RWPE2 (cell line): ENCODE measurements around the gene LDB3.

ENCODE experiments used
- ATAC-seq: fragments of 200-7000 bp; cut with Tn5 transposase; 3 replicates; pipeline ENCODE4 v1.9.1; 2021; ENCODE audit warnings: low read depth
- DNase-seq: peaks from one replicate; pipeline ENCODE4 v3.0.0-alpha.2; 2020; ENCODE audit warnings: low spot score
- H3K27ac ChIP-seq: fragments of 450-650 bp; 2 replicates; pipeline ENCODE4 v1.5.1; 2017; ENCODE audit warnings: mild to moderate bottlenecking; ENCODE audit not compliant: poor library complexity, severe bottlenecking
- H3K27me3 ChIP-seq: fragments of 250-450 bp; sonication (Bioruptor Pico); 2 replicates; pipeline ENCODE4 v1.5.1; 2021; ENCODE audit warnings: mild to moderate bottlenecking, moderate library complexity; ENCODE audit not compliant: insufficient read depth, poor library complexity, severe bottlenecking
- H3K36me3 ChIP-seq: fragments of 250-450 bp; sonication (Bioruptor Pico); 2 replicates; pipeline ENCODE4 v1.5.1; 2020; ENCODE audit warnings: low read depth, mild to moderate bottlenecking, moderate library complexity
- H3K4me1 ChIP-seq: fragments of 250-450 bp; sonication (Bioruptor Pico); 2 replicates; pipeline ENCODE4 v1.5.1; 2021; ENCODE audit warnings: mild to moderate bottlenecking, moderate library complexity; ENCODE audit not compliant: insufficient read depth, poor library complexity, severe bottlenecking
- H3K4me3 ChIP-seq: fragments of 250-450 bp; sonication (Bioruptor Pico); 2 replicates; pipeline ENCODE4 v1.5.1; 2021; ENCODE audit warnings: mild to moderate bottlenecking, moderate library complexity; ENCODE audit not compliant: severe bottlenecking
- H3K9me3 ChIP-seq: fragments of 250-450 bp; sonication (Bioruptor Pico); 2 replicates; pipeline ENCODE4 v1.5.1; 2021; ENCODE audit warnings: mild to moderate bottlenecking, moderate library complexity; ENCODE audit not compliant: severe bottlenecking
- CTCF ChIP-seq: fragments of 450-650 bp; IDR thresholded peaks from one replicate; pipeline ENCODE4 v1.5.1; 2017; ENCODE audit warnings: mild to moderate bottlenecking, moderate library complexity; ENCODE audit not compliant: poor library complexity, severe bottlenecking

The LDB3 gene, protein sequence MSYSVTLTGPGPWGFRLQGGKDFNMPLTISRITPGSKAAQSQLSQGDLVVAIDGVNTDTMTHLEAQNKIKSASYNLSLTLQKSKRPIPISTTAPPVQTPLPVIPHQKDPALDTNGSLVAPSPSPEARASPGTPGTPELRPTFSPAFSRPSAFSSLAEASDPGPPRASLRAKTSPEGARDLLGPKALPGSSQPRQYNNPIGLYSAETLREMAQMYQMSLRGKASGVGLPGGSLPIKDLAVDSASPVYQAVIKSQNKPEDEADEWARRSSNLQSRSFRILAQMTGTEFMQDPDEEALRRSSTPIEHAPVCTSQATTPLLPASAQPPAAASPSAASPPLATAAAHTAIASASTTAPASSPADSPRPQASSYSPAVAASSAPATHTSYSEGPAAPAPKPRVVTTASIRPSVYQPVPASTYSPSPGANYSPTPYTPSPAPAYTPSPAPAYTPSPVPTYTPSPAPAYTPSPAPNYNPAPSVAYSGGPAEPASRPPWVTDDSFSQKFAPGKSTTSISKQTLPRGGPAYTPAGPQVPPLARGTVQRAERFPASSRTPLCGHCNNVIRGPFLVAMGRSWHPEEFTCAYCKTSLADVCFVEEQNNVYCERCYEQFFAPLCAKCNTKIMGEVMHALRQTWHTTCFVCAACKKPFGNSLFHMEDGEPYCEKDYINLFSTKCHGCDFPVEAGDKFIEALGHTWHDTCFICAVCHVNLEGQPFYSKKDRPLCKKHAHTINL

DNA sequence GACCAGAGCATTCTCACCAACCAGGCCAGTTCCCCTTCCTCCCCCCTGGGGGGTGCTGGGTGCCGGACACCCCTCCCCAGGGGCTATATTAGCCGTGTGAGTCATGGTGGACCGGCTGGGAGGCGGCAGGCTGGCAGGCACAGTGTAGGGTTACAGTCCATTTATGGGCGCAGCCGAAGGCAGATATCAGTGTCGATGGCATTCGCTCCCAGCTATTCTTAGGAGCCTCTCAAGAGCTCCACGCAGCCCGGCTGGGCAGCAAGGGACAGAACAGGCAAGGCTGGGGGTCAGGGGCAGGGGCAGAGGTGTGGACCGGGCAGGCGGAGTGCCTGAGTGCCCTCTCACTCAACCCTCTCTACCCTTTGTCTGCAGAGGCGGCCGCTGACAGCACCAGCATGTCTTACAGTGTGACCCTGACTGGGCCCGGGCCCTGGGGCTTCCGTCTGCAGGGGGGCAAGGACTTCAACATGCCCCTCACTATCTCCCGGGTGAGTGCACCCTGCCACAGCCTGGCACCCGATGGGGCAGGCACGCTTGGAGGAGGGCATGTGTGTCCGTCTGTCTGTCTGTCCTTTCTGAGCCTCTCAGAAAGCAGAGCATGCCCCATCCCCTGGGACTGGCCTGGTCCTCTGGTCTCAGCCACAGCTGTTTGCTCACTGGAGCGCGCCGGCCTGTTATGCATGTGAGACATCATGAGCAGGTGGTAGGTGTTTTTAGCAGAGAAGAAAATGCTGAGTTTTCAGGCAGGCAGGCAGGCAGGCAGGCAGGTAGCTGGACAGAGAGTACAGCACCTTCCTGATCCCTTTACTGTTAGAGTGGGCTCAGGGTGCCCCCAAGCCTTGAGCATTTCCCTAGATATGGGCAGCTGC, at the start of gene LDB3:
Gene LDB3, plus strand, starts transcription at position 215 of the 869 bp plus-strand sequence. Its CDS starts 181 bp downstream, at position 396.
- ATAC-seq (peak; percentile 72), DNase-seq (no peak)
- no peaks in the 10 kb centered on the region for H3K27me3 ChIP-seq
- no peak for TF ChIP-seq CTCF
- no peaks in the 10 kb centered on the region for H3K36me3 ChIP-seq
- H3K4me1 ChIP-seq, result no peaks in the 10 kb centered on the region
- no peak within 1 kb of the TSS for H3K27ac ChIP-seq
- no peaks in the 10 kb centered on the region for H3K9me3 ChIP-seq
- H3K4me3 ChIP-seq, result no peak within 1 kb of the TSS

DNA sequence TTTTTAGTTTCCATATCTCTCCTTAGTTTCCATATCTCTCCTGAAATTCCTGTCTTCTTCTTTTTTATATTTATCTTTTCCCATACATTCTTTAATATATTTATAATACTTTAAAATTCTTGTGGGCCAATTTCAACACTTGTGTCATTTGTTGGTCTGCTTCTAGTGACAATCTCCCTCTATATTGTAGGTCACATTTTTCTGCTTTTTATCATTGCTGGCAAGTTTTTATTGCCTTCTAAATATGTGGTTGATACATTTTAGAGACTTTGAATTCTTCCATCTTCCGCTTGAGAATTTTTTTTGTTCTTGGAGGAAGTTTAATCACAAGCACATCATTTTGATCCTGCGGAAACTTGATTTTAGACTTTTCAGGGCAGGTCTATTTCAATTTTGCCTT, 40.0 kb upstream of the LDB3 start:
- H3K4me3 ChIP-seq, result no peak overlapping the region
- no peak for TF ChIP-seq CTCF
- ATAC-seq (no peak), DNase-seq (no peak)
- no peaks in the 10 kb centered on the region for H3K36me3 ChIP-seq
- H3K27ac ChIP-seq, result no peak overlapping the region
- H3K9me3 ChIP-seq, result no peaks in the 10 kb centered on the region
- H3K4me1 ChIP-seq, result no peaks in the 10 kb centered on the region
- H3K27me3 ChIP-seq, result no peaks in the 10 kb centered on the region

- DNase-seq (no peak), ATAC-seq (no peak)
- Histone ChIP-seq H3K27ac (no peak overlapping the region), H3K4me1 (peaks cover 1% of the 10 kb centered on the region), H3K36me3 (no peaks in the 10 kb centered on the region), H3K9me3 (no peaks in the 10 kb centered on the region), H3K4me3 (no peak overlapping the region), H3K27me3 (no peaks in the 10 kb centered on the region)
- TF ChIP-seq CTCF, result no peak
These were observed 38.2 kb upstream of the LDB3 start for GRCh38 chr10:86630079-86630478.

DNA sequence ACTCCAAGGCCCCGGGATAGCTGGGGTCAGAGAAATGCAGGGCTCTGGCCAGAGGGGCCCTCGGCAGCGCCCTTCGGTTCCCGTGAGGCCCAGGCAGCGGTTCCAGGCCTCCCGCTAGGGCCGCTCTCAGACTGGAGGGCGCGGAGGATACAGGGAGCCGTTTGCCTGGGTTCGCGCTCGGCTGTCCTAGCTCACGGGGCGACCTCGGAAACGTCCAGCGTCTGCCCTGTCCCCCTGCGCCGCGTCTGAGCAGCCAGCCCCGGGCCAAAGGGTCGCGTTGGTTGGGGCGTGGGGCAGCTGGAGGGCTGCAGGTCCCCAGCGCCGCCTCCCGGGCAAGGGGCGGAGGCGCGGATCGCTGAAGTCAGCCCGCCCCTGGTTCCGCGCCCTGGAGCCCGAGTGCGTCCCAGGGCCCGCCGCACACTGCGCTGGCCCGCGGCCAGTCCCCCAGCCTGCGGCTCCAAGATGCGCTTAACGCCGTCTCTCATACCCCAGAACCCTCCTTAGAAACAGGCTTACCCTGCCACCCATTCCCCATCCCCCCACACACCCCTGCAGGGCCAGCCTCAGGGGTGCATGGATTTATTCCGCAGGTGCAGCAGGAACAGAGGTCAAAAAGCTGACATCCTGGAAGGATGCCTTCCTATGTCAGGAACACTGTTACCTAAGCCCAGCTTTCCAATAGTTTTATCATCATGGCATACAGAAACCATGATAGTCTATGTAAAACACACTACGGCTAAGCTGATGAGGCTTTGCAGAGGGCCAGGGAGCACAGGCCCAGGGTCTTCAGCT, 36.1 kb upstream of the LDB3 start:
- Histone ChIP-seq H3K36me3 (no peaks in the 10 kb centered on the region), H3K27ac (no peak overlapping the region), H3K9me3 (no peaks in the 10 kb centered on the region), H3K27me3 (no peaks in the 10 kb centered on the region), H3K4me3 (no peak overlapping the region), H3K4me1 (peaks cover 3% of the 10 kb centered on the region)
- TF ChIP-seq CTCF, result no peak
- DNase-seq (no peak), ATAC-seq (no peak)
